Adrenal gland (tissue), 12 donors: ENCODE results near the gene ARHGAP8. TPM values are rescaled to one million over a fixed set of nuclear protein-coding genes. Genes with fewer than 3 reads are reported as not detected.

Source experiments
- DNase-seq, 7 donors: peaks; one replicate each; pipeline ENCODE4 v3.0.0-alpha.2; 2019 to 2020
- H3K27ac ChIP-seq, 5 donors: fragments of 200-600 bp; sonication (generic) in 4 of 5; 1 replicate in 3 of 5; 2 replicates in 2 of 5; pipeline versions ENCODE4 v1.5.1 to v1.8.0; 2016 to 2020; ENCODE audit warnings: mild to moderate bottlenecking in 1 of 5
- H3K27me3 ChIP-seq: fragments of 200-600 bp; 2 replicates; pipeline ENCODE4 v1.8.0; 2021
- H3K36me3 ChIP-seq, 2 donors: fragments of 200-600 bp; replicated peaks in 1 of 2; 1 replicate in 1 of 2; 2 replicates in 1 of 2; pipeline versions ENCODE4 v1.5.1 to v1.8.0; 2018 to 2022
- H3K4me1 ChIP-seq, 2 donors: fragments of 200-600 bp; replicated peaks in 1 of 2; 1 replicate in 1 of 2; 2 replicates in 1 of 2; pipeline versions ENCODE4 v1.5.1 to v1.8.0; 2018 to 2021
- H3K4me3 ChIP-seq, 4 donors: fragments of 200-600 bp; sonication (generic) in 3 of 4; one replicate each; pipeline ENCODE4 v1.5.1; 2016 to 2018
- H3K9me3 ChIP-seq, 3 donors: fragments of 200-600 bp; sonication (generic) in 1 of 3; replicated peaks in 1 of 3; 1 replicate in 2 of 3; 2 replicates in 1 of 3; pipeline versions ENCODE4 v1.5.1 to v1.8.0; 2016 to 2021
- CTCF ChIP-seq, 6 experiments: fragments of 450-650 bp in 4 of 6; fragments of 200-600 bp in 2 of 6; sonication (generic) in 1 of 6; IDR thresholded peaks; 1 replicate in 5 of 6; 2 replicates in 1 of 6; pipeline versions ENCODE4 v1.5.1 to v1.8.0; 2016 to 2021; ENCODE audit warnings: antibody characterized with exemption in 6 of 6, mild to moderate bottlenecking in 2 of 6, moderate library complexity in 1 of 6
- POLR2A ChIP-seq, 2 donors: fragments of 450-650 bp; IDR thresholded peaks; one replicate each; pipeline ENCODE4 v1.6.1; 2017; ENCODE audit warnings: antibody characterized with exemption in 2 of 2, mild to moderate bottlenecking in 2 of 2, moderate library complexity in 1 of 2
- WGBS, 4 donors: extraction: QIAGEN DNeasy Blood & Tissue Kit in 2 of 4; methylation state at CpG; one replicate each; pipeline versions ENCODE4 v1.1.5 to v1.1.7; 2013 to 2017; 5-methylcytosine and 5-hydroxymethylcytosine counted together
- intact Hi-C, 2 donors: fragments of 100-400 bp; cut with DNase I; formaldehyde crosslinking; loops; one replicate each; pipeline versions ENCODE4 v1.14.1 to v1.15.0; 2022 to 2023
- polyA plus RNA-seq, 3 donors: library from polyadenylated mRNA; stranded (reverse); fragments of 200-250 nt in 2 of 3; fragments of 350-450 nt in 1 of 3; fragmentation: Illumina TruSeq in 1 of 3; extraction: RNeasy Lipid Tissue Mini Kit (QIAGEN cat#74804) in 1 of 3; gene quantifications; one replicate each; pipeline ENCODE4 v1.2.3, GENCODE V29; 2013 to 2014
- total RNA-seq, 9 donors: library from RNA; depleted of rRNA in 4 of 9; stranded (reverse); fragments of >200 nt in 4 of 9; fragments of 120-200 nt in 1 of 9; fragmentation: NEBNext Ultra II Directional in 1 of 9; extraction: Animal tissue kit (Norgen Biotek cat#: 25700) in 1 of 9; gene quantifications; one replicate each; pipeline versions ENCODE4 v1.1.0 to v1.2.4, GENCODE V29; 2013 to 2023
- donor health status: healthy with polysubstance abuse.
- donor health status: Bipolar disorder and iron deficiency.
- donor health status: DM: yes; HTN: yes; CAD: no.
- donor health status: DM: no; HTN: no; CAD: no.
- donor health status: DM: no; HTN: no; CAD: no.
- donor health status: DM: yes; HTN: yes; CAD: no.

ARHGAP8 gene
- total and polyA plus RNA-seq, 12 donors = 0.12 to 17.8 (median 1.1) TPM

- TF ChIP-seq POLR2A (IDR thresholded peaks at IDR 0.05) (no peak), CTCF (IDR thresholded peaks at IDR 0.05) (no peak)
- 64 to 79% (median 71%) methylated on average over 3 to 7 of the region's 7 CpGs for WGBS, 4 donors
These were observed 20.9 kb upstream of the ARHGAP8 start for GRCh38 chr22:44731357-44731970.

GRCh38 chr22:44732017-44732561, 20.3 kb upstream of the ARHGAP8 start:
- H3K9me3 ChIP-seq = no peaks in the 10 kb centered on the region
- intact Hi-C loops = no loop called here
- 77 to 88% (median 84%) methylated on average over 4 to 21 of the region's 21 CpGs for WGBS, 4 donors
- no peak overlapping the region for H3K27ac ChIP-seq
- TF ChIP-seq POLR2A (IDR thresholded peaks at IDR 0.05) = no peak
- TF ChIP-seq CTCF (IDR thresholded peaks at IDR 0.05) = no peak
- no peak overlapping the region for H3K4me3 ChIP-seq
- no peaks in the 10 kb centered on the region for H3K36me3 ChIP-seq
- H3K4me1 ChIP-seq = peaks cover 0 to 15% of the 10 kb centered on the region in 2 donors
- no peak for DNase-seq
- H3K27me3 ChIP-seq = peaks cover 8% of the 10 kb centered on the region

More at GRCh38 chr22:44731357-44731970, 20.9 kb upstream of the ARHGAP8 start:
- Histone ChIP-seq H3K9me3 (no peaks in the 10 kb centered on the region), H3K27me3 (peaks cover 3% of the 10 kb centered on the region), H3K4me1 (peaks cover 0 to 15% of the 10 kb centered on the region in 2 donors), H3K27ac (no peak overlapping the region), H3K36me3 (no peaks in the 10 kb centered on the region), H3K4me3 (no peak overlapping the region)
- no peak for DNase-seq
- intact Hi-C loops = no loop called here

GRCh38 chr22:44732661-44733060, 19.7 kb upstream of the ARHGAP8 start:
- H3K4me3 ChIP-seq = no peak overlapping the region
- no peaks in the 10 kb centered on the region for H3K9me3 ChIP-seq
- intact Hi-C loops = no loop called here
- no peak overlapping the region for H3K27ac ChIP-seq
- H3K36me3 ChIP-seq = no peaks in the 10 kb centered on the region
- H3K27me3 ChIP-seq = peaks cover 8% of the 10 kb centered on the region
- H3K4me1 ChIP-seq = peaks cover 0 to 15% of the 10 kb centered on the region in 2 donors
- 84 to 88% (median 87%) methylated on average over 22 to 27 of the region's 27 CpGs for WGBS, 4 donors
- TF ChIP-seq CTCF (IDR thresholded peaks at IDR 0.05) (no peak), POLR2A (IDR thresholded peaks at IDR 0.05) (no peak)
- no peak for DNase-seq

- Histone ChIP-seq H3K27ac (no peak overlapping the region), H3K4me3 (no peak overlapping the region), H3K27me3 (peaks cover 8% of the 10 kb centered on the region), H3K36me3 (no peaks in the 10 kb centered on the region), H3K4me1 (peaks cover 0 to 14% of the 10 kb centered on the region in 2 donors), H3K9me3 (no peaks in the 10 kb centered on the region)
- 71 to 87% (median 86%) methylated on average over 6 to 14 of the region's 14 CpGs for WGBS, 4 donors
- no peak for TF ChIP-seq POLR2A (IDR thresholded peaks at IDR 0.05)
- no peak for DNase-seq
- intact Hi-C loops = no loop called here
These were observed 18.8 kb upstream of the ARHGAP8 start for GRCh38 chr22:44733426-44734106.
